ENCODE data around the gene BAHCC1.
"Not testable (repeated sequence)": the region's sequence is repeated elsewhere in the genome, so short reads cannot be mapped to it uniquely, and the experiment has no call there.

The BAHCC1 gene

DNA sequence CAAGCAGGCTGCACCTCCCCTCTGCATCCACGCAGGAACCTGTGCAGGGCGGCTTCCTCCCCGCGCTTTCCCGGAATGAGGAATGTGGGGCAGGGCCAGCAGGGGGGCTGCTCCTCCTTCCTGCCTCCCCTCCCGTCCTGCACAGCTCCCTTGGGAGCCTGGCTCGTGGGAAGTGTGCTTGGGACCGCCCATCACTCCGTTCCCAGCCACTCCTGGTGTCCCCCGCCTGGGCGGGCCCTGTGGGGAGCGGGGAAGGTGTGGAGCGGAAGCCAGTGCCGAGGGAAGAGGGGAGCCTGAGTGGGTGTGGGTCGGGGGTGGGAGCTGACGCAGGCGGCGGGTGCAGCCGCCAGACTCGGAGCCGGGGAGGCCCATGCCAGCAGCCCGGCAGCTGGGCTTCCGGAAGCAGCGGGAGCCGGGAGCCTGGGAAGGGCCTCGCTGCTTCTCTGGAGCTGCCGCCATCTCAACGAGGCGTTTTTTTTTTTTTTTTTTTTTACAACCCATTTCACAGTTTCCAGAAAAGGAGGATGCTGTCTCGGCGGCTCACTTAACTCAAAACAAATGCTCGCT lies 24.1 kb downstream of the BAHCC1 start:
- no peak for TF ChIP-seq CTCF (IDR thresholded peaks at IDR 0.05; ENCODE audit: low read depth, low read length)
- peak overlapping the region; percentile 46 for H3K4me3 ChIP-seq (ENCODE audit: low read depth, low read length)

DNA sequence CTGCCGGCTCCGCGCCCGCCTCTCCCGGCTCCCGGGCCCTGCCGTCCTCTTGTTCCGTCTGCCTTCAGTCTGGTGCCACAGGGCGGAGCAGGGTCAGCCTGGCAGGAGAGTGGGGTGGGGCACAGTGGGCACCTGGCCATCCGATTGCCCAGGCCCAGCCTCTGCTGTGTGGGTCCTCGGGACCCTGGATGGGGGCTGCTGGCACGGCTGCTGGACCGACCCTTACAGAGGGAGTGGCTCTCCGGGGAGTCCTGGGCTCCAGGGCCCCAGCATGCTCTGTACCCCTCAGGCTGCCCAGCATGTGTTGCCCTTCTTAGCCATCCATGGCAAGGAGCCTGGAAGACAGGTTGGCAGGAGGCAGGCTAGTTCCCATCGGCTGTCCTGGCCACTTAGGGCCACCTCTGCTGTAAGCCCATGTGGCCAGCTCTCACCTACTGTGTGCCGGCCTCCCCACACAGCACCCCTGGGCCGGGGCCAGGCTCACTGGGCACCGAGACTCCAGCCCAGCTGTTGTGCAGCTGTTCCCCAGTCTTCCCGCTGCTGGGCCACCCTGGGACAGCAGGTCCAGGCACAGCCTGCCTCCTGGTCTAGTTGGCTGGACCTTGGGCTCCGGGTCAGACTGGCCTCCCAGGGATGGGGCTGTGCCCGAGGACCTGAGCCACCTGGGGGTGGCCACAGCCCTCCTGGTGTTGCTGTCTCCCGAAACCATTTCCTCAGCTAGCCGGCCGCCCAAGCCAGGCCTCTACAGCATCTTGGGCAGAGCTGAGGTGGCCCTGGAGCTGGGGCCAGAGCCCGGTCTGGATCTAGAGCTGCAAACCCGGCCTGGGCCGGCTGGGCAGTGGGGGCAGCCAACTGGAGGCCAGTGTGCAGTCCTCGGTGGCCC lies 24.9 kb downstream of the BAHCC1 start:
- H3K4me3 ChIP-seq (ENCODE audit: low read depth, low read length) = peak overlapping the region; percentile 46
- TF ChIP-seq CTCF (IDR thresholded peaks at IDR 0.05; ENCODE audit: low read depth, low read length) = no peak

DNA sequence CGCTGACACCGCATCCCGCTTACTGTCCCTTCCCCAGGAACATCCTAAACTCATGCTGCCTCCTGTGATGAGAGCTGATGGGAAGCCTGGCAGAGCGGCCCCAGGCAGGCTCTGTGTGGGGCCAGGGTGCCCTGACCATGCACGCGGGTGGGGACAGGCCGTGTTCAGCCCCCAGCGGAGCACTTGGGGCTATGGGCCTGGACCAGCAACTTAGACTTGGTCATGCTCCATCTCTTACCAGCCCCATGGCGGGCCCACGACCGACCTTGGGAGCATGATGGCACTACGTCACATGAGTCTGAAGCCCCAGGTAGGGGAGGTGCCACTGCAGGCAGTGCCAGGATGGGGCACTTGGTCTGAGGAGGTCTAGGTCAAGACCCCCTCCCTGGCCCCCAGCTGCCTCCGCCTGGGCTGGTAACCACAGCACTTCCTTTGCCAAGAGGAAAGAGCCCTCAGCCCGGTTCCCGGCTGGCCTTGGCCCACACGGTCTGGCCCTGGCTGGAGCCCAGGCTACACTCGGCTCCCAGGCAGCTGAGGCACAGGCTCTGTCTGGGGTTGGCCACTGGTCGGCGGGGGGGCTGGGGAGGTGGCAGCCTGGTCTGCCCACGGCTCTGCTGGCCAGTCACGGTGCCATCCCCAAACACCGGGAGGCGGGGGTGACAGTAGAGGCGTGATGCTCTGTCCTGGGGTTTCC lies 25.7 kb downstream of the BAHCC1 start:
- H3K4me3 ChIP-seq (ENCODE audit: low read depth, low read length) = no peak overlapping the region
- no peak for TF ChIP-seq CTCF (IDR thresholded peaks at IDR 0.05; ENCODE audit: low read depth, low read length)

DNA sequence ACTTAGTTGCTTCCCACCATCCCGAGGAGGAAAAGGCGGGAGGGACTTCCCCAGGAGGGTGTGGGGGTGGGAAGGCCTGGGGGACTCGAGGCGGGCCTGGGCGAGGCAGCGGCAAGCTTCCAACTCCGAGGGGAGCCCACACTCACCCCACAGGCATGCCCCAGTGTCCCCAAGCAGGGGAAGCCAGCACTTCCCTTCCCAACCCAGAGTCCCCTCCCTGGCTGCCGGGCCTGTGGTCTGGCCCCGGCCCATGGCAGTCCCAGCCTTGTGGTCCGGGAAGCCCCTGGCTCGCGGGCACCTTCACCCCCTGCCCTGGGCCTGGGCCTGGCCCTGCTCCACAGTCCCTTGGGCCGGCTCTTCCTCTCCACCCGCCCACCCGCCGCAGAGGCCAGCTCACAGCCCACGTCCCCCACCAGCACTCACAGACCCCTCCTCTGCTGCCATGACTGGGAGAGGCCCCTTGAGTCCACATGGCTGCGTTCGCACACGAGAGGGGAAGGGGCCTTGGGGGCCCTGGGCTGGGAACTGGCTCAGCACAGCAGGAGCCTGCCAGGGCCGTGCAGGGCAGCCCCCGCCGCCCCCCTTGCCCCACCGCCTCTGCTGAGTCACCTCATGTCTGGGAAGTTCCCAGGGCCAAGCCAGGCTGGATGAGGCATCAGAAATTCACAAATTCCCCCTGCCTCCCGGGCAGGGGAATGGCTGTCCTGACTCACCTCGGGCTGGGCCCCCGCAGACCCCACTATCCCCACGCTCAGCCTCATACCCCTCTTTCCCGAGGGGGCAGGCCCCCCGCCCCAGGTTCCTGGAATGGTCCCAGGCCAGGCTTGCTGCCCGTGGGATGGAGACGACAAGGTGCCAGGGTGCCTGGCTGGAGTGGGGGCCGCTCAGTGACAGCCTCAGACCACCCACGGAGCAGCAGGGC lies 27.8 kb downstream of the BAHCC1 start:
- peak overlapping the region; percentile 51 for H3K4me3 ChIP-seq (ENCODE audit: low read depth, low read length)
- no peak for TF ChIP-seq CTCF (IDR thresholded peaks at IDR 0.05; ENCODE audit: low read depth, low read length)

DNA sequence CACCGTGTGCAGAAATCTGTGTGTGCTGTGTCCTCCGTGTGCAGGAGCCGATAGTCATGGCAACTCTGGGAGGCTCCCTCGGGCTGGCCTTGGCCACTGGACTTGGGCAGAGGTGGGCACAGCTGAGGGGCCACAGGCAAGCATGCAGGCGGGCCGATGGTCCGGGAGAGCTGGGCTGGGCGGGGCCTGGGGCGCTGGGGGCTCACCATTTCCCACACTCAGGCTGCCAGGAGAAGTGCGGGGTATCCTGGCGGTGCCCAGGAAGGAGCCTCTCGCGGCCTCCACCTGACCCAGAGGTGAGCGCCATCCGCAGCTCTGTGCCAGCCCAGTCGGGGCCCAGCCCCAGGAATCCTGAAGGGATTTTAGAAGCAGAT lies 28.4 kb downstream of the BAHCC1 start:
- TF ChIP-seq CTCF (IDR thresholded peaks at IDR 0.05; ENCODE audit: low read depth, low read length) = no peak
- no peak overlapping the region for H3K4me3 ChIP-seq (ENCODE audit: low read depth, low read length)

DNA sequence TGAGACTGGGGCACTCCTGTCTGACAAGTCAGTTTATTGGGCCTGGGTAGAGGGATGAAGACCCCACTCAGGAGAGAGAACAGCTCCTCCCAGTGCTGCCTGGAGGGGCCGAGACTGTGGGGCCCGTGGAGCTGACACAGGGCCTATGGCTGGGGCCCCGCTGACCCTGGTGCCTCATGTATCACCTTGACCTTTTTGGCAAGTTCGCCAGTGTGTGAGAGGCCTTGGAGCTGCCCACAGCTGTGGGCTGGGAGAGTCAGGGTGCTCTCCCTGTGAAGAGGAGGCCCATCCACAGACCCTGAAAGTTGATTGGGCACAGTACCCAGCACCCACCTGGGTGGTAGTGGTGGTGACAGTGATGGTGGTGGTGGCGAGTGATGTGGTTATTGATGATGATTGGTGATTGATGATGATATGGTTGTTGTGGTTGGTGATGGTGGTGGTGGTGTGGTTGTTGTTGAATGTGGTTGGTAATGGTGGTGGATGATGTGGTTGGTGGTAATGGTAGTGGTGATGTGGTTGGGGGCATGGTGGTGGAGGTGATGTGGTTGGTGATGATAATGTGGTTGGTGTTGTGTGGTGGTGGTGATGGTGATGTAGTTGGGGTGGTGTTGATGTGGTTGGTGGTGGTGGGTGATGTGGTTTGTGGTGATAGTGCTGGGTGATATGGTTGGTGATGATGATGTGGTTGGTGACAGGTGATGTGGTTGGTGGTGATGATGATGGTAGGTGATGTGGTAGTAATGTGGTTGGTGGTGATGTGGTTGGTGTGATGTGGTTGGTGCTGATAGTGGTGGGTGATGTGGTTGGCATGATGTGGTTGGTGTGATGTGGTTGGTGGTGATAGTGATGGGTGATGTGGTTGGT lies 29.1 kb downstream of the BAHCC1 start:
- TF ChIP-seq CTCF (IDR thresholded peaks at IDR 0.05; ENCODE audit: low read depth, low read length) = no peak

GRCh38 chr17:81425041-81425440 lies 29.8 kb downstream of the BAHCC1 start:
- not testable (repeated sequence) for H3K4me3 ChIP-seq (ENCODE audit: low read depth, low read length)

More for the DNA sequence above, 29.1 kb downstream of the BAHCC1 start:
- no peak overlapping the region for H3K4me3 ChIP-seq (ENCODE audit: low read depth, low read length)

DNA sequence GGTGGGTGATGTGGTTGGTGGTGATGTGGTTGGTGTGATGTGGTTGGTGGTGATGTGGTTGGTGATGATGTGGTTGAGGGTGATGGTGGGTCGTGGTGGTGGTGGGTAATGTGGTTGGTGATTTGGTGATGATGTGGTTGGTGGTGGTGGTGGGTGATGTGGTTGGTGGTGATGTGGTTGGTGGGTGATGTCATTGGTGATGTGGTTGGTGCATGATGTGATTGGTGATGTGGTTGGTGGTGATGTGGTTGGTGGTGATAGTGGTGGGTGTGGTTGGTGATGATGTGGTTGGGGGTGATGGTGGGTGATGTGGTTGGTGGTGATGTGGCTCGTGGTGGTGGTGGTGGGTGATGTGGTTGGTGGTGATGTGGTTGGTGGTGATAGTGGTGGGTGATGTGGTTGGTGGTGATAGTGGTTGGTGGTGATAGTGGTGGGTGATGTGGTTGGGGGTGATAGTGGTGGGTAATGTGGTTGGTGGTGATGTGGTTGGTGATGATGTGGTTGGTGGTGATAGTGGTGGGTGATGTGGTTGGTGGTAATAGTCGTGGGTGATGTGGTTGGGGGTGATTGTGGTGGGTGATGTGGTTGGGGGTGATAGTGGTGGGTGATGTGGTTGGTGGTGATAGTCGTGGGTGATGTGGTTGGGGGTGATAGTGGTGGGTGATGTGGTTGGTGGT lies 30.6 kb downstream of the BAHCC1 start:
- H3K4me3 ChIP-seq (ENCODE audit: low read depth, low read length) = not testable (repeated sequence)

Measured in WI38 (cell line).